Measurements from ENCODE around the gene GREM1.

Gene GREM1

DNA sequence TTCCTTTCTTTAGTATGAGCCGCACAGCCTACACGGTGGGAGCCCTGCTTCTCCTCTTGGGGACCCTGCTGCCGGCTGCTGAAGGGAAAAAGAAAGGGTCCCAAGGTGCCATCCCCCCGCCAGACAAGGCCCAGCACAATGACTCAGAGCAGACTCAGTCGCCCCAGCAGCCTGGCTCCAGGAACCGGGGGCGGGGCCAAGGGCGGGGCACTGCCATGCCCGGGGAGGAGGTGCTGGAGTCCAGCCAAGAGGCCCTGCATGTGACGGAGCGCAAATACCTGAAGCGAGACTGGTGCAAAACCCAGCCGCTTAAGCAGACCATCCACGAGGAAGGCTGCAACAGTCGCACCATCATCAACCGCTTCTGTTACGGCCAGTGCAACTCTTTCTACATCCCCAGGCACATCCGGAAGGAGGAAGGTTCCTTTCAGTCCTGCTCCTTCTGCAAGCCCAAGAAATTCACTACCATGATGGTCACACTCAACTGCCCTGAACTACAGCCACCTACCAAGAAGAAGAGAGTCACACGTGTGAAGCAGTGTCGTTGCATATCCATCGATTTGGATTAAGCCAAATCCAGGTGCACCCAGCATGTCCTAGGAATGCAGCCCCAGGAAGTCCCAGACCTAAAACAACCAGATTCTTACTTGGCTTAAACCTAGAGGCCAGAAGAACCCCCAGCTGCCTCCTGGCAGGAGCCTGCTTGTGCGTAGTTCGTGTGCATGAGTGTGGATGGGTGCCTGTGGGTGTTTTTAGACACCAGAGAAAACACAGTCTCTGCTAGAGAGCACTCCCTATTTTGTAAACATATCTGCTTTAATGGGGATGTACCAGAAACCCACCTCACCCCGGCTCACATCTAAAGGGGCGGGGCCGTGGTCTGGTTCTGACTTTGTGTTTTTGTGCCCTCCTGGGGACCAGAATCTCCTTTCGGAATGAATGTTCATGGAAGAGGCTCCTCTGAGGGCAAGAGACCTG lies 13.2 kb downstream of the GREM1 start:
- DNase-seq (ENCODE audit: low read depth) = no peak

- DNase-seq (ENCODE audit: low read depth) = no peak
These were observed 14.9 kb downstream of the GREM1 start for GRCh38 chr15:32732574-32733157.

- no peak for DNase-seq (ENCODE audit: low read depth)
These were observed 15.5 kb downstream of the GREM1 start for GRCh38 chr15:32733281-32733680.

GRCh38 chr15:32735989-32736700 lies 18.3 kb downstream of the GREM1 start:
- no peak for DNase-seq (ENCODE audit: low read depth)

DNA sequence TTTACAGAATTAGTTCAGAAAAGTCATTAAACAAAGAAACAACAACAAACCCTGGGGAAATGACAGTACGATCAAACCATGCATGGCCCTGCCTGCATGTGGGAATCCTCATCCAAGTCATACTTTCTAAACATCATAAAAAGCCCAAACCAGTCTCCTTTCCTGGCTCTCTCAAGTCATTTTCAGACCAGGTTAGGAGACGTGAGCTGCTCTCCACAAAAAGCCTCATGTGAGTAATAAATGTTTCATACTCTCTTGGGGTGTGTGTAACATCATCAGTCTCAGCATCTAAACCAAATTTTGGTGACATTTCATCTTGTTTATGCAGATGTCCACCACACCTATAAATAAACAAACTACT lies 18.9 kb downstream of the GREM1 start:
- no peak for DNase-seq (ENCODE audit: low read depth)

- no peak for DNase-seq (ENCODE audit: low read depth)
These were observed 19.5 kb downstream of the GREM1 start for GRCh38 chr15:32737304-32737703.

DNA sequence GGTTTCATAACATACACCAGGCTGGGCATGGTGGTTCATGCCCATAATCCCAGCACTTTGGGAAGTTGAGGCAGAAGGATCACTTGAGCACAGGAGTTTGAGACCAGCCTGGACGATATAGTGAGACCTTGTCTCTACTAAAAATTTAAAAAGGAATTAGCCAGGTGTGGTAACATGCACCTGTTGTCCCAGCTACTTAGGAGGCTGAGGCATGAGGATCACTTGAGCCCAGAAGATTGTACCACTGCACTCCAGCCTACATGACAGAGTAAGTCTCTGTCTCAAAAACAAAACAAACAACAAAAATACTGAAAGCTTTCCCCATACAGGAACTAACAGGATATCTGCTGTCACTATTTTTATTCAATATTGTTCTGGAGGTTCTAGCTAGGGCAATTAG lies 20.9 kb downstream of the GREM1 start:
- DNase-seq (ENCODE audit: low read depth) = no peak

GRCh38 chr15:32739522-32740063 lies 21.8 kb downstream of the GREM1 start:
- DNase-seq (ENCODE audit: low read depth) = no peak

GRCh38 chr15:32743411-32744140 lies 25.8 kb downstream of the GREM1 start:
- no peak for DNase-seq (ENCODE audit: low read depth)

DNA sequence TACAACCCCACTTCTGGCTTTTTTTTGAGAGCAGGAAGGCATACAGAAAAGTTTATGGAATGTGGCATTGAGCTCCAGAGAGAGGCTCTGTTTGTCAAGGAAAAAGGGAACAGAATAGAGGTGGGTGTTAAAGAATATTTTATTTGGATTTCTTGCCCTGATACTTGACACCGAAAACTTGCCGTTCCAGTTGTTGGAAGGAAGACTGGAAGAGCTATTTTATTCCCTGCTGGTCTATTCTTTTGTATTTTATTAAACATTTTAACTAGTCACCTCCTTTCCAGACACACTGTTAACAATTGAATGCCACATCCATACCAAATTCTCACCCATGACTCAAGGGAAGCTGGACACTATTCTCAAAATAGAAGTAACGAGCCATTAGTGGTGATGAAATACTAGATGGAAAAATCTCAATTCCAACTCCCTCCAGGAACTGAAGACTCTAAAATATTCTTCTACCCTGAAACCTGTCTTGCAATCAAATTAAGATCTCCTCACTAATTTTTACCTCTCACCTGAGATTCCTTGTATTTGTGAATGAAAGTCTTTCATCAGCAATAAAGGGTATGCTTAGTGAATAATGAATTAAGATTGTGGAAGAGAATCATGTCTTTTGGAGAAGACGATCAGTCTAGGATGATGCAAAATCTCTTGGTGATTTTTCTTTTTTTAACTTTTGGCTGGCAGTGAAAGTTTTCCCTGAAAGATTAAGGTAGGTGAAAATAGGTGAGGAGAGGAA lies 28.5 kb downstream of the GREM1 start:
- DNase-seq (ENCODE audit: low read depth) = no peak

- no peak for DNase-seq (ENCODE audit: low read depth)
These were observed 30.1 kb downstream of the GREM1 start for GRCh38 chr15:32747921-32748342.

DNA sequence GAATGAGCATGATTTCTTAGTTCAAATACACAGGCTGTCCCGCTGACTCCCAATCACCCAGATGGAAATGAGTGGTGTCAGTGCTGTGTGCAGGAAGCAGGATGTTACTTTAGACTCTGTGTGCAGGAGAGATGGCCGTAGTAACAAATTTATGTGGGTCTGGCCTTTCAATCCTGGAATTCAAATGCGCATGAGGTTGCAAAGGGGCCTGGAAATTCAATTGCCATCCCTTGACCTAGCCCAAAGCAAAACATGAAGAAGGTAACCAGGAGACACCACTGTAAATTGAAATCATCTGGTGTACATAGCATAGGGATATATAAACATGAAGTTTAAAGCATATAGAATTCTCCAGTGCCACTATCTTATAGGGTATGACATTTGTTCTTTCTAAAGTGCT lies 33.2 kb downstream of the GREM1 start:
- DNase-seq (ENCODE audit: low read depth) = no peak

- no peak for DNase-seq (ENCODE audit: low read depth)
These were observed 39.6 kb downstream of the GREM1 start for GRCh38 chr15:32757426-32757825.

DNA sequence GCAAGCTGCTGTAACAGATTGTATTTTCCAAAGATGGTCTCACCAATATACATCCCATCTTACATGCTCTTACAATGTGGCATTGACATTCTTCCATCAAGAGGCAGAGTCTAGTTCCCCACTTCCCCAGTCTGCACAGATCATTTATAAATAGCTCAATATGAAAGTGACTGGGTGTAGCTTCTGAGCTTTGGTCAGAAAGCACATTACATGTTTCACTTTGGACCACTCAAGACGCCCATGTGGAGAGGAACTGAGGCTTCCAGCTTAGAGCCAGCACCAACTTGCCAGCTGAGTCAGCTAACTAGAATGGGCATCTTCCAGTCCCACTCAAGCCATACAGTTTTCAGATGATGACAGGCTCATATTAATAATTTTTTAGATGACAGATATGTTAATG lies 45.5 kb downstream of the GREM1 start:
- DNase-seq (ENCODE audit: low read depth) = no peak

GRCh38 chr15:32765236-32765635 lies 47.4 kb downstream of the GREM1 start:
- no peak for DNase-seq (ENCODE audit: low read depth)

- DNase-seq (ENCODE audit: low read depth) = no peak
These were observed 48.3 kb downstream of the GREM1 start for GRCh38 chr15:32766101-32766500.

DNA sequence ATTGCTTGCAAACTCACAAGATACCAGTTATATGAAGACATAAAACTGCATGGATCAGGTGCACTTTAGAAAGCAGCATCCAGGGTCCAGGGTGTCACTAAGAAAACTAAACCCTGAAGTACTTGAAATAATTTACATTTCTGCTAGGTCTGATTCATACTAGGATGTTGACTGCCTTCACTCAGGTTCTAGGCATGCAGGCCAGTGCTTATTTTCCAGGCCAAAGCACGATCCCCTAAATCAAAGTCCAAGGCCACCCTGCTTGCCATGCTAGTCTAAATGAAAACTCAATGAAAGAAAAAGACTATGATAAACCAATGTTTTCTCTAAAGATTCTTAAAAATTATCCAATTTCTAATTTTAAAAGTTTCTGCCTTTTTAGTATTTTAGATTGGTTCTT lies 49.4 kb downstream of the GREM1 start:
- DNase-seq (ENCODE audit: low read depth) = no peak

DNA sequence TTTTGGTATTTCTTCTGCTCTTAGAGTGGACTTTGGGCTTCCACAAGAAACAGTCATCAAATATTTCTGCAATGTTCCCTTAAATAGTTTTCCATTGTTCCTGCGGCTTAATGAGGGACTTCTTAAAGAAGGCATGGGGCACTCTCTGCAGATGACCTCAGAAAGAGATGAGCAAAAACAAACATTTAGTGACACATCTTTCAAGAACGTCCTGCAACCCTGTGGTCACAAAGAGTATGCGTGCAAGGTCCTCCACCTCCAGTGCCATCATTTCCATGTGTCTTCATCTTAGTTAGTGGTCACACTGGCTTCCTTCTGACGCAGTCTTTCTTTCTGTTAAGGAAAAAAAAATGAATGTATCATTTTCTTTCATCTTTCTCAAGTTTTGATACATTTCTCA lies 56.2 kb downstream of the GREM1 start:
- peak; percentile 89 for DNase-seq (ENCODE audit: low read depth)

DNA sequence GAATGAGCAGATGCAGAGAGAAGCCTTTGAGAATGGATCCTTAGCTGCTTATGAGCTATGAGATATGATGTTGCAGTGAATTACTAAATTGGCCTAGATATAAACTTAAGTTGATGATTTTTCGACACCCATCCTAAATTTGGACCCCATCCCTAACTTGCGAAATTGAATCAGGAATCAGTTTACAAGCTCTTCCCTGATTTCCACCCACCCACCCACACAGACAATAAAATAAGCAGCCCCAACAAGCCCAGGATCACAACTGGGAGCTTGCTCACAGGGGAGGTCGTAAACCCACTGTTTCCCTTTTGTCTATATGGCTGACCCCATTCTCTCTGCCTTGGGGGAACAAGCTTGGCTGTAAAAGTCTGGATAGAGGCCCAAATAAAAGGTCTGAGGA lies 57.3 kb downstream of the GREM1 start:
- no peak for DNase-seq (ENCODE audit: low read depth)

DNA sequence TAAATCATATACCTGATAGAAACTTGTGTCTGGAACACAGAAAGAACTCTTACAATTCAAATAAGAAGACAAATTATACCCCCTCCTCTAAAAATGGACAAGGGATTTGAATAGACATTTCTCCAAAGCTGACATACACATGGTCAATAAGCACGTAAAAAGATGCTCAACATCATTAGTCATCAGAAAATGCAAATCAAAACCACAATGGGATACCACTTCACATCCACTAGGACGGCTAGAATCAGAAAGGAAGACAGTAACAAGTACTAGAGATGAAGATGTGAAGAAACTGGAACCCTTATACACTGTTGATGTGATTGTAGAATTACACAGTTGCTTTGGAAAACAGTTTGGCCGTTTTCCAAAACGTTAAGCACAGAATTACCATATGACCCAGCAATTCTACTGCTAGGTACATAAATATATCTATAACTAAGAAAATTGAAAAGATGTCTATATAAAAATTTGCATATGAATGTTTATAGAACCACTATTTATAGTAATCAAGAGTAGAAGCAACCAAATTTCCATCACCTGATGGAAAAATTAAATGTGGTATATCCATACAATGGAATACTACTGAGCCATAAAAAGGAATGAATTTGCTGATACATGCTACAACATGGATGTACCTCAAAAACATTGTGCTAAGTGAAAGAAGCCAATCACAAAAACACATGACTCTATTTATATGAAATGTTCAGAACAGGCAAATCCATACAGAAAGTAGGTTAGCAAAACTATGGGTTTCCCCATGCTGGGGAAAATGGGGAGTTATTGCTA lies 60.8 kb downstream of the GREM1 start:
- DNase-seq (ENCODE audit: low read depth) = no peak
